Measurements from ENCODE around the gene KIF3B.
"Not testable (repeated sequence)": the region's sequence is repeated elsewhere in the genome, so short reads cannot be mapped to it uniquely, and the experiment has no call there.

The KIF3B gene

DNA sequence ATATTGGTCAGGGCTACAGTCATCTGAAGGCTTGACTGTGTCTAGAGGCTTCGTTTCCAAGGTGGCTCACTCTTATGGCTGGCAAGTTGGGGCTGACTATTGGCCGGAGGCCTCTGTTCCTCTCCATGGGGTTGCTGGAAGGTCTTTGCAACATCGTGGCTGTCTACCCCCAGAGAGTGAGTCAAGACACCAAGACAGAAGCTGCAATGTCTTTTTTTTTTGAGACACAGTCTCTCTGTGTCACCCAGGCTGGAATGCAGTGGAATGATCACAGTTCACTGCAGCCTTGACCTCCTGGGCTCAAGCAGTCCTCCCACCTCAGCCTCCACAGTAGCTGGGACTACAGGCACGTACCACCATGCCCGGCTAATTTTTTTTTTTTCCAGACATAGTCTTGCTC lies 29.4 kb upstream of the KIF3B start:
- no peak for DNase-seq (ENCODE audit: low spot score)

DNA sequence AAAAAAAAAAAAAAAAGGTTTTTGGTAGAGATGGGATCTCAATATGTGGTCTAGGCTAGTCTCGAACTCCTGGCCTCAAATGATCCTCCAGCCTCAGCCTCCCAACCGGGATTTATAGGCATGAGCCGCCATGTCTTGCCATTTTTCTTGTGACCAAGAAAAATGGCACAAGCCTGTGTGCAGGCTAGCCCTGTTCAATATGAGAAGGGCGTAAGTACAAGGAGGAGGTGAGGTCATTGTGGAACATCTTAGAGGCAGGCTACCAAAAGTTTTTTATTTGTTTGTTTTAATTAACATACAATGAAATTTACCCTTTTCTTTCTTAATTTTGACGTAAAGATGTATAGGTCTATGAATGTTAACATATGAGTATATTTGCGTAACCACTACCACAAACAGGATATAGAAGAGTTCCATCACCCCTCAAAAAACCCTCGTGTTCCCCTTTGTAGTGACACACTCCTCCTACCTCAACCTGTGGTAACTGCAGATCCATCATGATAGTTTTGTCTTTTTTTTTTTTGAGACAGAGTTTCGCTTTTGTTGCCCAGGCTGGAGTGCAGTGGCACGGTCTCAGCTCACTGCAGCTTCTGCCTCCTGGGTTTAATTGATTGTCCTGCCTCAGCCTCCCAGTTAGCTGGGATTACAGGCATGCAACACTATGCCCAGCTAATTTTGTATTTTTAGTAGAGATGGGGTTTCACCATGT lies 28.3 kb upstream of the KIF3B start:
- DNase-seq (ENCODE audit: low spot score) = peak; percentile 72

DNA sequence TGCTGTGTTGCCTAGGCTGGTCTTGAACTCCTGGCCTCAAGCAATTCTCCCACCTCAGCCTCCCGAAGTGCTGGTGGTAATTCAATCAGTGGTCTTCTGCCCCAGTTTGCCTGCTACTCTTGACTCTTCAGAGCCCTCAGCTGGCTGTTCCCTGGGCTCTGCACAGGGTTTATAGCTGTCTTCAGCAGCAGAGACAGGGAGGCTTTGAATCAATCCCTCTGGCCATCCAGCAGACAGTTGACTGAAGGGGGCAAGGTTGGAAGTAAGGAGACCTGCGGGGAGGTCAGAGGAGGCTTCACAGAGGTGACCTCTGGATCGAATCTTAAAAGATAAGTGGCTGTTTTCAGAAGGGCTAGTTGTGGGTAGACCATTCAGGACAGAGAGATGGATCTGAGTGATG lies 26.0 kb upstream of the KIF3B start:
- no peak for DNase-seq (ENCODE audit: low spot score)

DNA sequence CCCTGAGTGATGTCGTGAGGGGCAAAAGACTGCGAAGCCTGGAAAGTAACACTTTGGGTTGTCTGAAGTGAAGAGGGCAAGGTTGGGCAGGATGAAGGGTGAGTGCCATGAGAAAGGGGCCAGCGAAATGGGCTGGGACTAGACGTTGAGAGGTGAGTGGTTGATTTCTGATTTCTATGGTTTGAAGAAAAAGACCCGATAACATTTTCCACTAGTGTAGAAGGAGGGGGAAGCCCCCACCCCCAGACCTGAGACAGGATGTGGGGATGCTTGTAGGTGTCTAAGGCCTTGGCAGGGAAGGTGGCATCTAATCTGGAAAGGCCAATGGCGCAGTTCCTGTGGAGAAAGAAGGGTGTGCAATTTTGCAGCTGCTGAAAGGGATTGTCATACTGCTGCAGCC lies 25.3 kb upstream of the KIF3B start:
- peak; percentile 59 for DNase-seq (ENCODE audit: low spot score)

DNA sequence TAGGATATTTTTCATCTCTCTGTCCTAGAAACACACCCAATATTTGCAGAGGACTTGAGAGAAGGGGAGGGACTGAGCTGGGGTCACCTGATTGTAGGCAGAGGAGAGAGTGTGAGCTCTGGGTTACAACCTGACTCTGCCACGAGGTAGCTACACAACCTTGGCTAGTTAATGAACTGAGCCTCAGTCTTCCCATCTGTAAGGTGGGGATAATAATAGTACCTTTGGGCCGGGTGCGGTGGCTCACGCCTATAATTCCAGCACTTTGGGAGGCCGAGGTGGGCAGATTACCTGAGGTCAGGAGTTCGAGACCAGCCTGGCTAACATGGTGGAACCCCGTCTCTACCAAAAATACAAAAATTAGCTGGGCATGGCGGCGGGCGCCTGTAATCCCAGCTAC lies 16.5 kb upstream of the KIF3B start:
- DNase-seq (ENCODE audit: low spot score) = not testable (repeated sequence)

DNA sequence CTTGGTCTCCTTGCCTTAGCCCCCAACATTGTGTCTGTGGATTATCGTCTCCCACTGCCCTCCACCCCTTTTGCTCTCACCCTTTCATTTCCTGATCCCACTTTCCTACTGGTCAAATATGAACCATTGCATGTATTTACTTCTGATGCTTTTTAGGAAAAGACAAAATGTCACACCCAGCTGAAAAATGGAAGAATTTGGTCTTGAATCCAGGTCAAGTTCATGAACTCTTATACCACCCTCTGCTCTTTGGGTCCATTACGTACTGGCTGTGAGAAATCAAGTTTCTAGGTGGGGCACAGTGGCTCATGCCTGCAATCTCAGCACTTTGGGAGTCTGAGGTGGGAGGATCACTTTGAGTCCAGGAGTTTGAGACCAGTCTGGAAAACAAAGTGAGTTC lies 15.8 kb upstream of the KIF3B start:
- DNase-seq (ENCODE audit: low spot score) = no peak

DNA sequence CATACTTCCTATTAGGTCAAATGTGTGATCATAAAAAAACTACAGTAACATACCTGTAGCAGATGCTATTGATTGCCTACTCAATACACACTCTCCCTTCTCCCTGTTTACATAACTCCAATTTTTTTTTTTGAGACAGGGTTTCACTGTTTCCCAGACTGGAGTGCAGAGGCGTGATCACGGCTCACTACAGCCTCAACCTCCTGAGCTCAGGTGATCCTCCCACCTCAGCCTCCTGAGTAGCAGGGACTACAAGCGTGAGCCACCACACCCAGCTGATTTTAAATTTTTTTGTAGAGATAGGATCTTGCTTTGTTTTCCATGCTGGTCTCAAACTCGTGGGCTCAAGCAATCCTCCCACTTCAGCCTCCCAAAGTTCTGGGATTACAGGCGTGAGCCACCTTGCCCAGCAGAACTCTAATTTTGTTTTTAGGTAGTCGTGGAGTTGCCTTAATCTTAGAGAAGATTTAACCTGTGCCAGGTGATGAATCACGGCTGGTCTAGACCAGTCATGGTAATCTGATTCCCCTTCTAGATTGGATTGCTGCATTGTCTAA lies 14.0 kb upstream of the KIF3B start:
- DNase-seq (ENCODE audit: low spot score) = no peak

DNA sequence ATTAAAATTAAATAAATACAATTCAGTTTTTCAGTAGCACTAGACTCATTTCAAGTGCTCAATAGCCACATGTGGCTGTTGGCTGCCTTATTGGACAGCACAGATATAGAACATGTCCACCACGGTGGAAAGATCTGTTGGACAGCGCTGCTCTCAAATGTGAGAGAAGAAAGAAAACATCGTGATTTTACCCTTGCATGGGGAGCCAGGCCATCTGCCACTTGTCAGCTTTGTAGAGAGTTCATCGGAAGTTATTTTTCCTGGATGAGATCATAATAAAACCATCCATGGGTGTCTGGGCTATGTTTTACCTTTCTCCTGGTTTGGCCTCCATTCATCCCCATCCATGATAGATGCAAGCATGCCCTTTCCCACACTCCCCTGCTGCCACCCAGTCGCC lies 5.8 kb upstream of the KIF3B start:
- no peak for DNase-seq (ENCODE audit: low spot score)

DNA sequence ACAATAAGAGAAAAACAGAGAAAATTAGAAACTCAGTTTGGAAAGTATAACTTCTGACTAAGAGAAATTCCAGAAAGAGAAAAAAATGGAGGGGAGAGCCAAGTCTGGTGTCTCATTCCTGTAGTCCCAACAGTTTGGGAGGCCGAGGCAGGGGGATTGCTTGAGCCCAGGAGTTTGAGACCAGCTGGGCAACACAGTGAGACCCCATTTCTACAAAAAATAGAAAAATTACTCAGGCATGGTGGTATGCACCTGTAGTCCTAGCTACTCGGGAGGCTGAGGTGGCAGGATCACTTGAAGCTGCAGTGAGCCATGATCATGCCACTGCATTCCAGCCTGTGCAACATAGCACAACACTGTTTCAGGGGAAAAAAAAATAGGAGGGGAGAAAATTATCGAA lies 3.1 kb upstream of the KIF3B start:
- no peak for DNase-seq (ENCODE audit: low spot score)

DNA sequence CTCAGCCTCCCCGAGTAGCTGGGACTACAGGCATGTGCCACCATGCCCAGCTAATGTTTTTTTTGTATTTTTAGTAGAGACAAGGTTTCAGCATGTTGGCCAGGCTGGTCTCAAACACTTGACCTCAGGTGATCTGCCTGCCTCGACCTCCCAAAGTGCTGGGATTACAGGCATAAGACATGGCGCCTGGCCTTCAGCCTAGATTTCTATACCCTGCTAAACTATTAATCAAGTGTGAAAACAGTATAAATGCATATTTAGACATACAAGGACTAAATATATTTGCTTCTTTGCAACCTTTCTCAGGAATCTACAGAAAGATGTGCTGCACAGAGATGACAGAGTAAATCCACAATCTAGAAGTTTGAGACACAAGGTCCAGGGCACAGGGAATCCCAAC lies 2.3 kb upstream of the KIF3B start:
- DNase-seq (ENCODE audit: low spot score) = not testable (repeated sequence)

DNA sequence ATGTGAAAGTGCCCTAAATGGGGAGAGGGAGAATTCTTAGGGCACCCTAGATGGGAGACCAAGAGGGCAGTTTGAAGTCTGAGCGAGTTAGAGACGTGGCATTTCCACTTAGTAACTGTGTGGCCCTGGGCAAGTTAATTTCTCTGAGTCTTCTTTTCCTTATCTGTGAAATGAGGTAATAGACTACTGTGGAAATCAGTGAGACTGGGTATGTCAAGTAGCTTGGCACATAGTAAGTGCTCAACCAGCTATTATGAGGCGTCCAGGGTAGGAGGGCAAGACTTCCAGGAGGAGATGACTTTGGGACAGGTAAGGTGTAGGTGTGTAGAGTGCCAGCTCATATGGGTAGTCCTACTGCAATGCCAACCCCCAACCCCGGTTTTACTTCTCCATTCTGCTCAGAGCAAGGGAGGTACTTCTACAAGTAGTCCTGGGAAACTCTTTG lies 770 bp downstream of the KIF3B start:
- no peak for DNase-seq (ENCODE audit: low spot score)

DNA sequence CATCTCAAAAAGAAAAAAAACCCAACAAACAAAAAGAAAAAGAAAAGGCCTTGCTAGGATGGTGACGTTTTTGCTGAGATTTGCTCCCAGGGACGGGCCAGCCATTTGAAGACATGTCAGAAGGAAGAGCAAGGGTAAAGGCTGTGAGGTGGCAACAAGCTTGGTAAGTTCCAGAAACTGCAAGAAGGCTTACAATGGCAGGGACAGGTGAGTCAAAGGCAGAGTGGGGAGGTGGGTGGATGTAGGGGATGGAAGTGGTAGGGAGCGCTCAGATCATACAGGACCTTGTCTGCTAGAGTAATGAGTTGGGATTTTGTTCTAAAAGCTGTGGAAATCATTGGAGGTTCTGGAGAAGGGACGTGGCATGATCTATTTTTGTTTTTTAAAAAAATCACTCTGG lies 4.3 kb downstream of the KIF3B start:
- no peak for DNase-seq (ENCODE audit: low spot score)

DNA sequence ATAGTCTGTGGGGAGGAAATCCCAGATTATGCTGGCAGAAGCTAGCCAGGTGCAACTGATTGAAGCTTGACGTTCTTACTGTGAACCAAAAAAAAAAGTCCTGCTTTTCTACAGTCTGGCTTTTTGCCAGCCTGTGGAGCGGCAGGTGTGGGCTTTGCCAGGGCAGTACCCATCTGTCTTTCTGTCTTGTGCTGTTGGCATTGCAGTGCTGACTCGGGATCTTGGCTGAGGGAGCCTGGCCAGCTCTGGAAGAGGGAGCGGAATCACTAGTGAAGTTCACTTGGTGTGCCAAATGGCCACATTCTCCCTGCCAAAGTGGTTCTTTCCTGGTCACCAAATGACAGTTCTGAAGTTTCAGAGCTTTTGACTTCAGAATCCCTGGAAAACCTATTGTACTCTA lies 5.0 kb downstream of the KIF3B start:
- DNase-seq (ENCODE audit: low spot score) = no peak

DNA sequence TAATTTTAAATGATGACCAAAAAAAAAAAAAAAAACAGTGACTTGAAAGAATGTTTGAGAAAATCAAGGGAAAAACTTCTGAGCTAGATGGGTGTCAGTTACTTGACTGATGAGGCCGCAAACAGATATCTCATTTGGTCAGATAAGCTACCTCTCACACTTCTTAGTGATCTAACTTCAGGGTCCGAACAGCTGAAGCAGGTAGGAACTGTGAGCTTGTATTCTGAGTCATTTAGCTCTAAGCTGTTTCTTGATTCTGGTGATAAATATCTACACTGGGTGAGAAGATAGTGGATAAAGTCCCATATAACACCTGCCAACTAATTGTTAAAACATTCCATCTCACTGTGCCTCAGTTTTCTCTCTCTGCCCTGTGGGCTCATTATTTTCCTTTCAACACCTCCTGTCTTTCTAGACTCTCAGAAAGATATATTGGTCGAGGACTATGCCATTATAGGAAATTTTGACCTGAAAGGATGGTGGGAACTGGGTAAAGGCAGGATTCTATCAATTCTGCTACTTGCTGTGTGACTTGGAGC lies 7.7 kb downstream of the KIF3B start:
- peak; percentile 72 for DNase-seq (ENCODE audit: low spot score)

DNA sequence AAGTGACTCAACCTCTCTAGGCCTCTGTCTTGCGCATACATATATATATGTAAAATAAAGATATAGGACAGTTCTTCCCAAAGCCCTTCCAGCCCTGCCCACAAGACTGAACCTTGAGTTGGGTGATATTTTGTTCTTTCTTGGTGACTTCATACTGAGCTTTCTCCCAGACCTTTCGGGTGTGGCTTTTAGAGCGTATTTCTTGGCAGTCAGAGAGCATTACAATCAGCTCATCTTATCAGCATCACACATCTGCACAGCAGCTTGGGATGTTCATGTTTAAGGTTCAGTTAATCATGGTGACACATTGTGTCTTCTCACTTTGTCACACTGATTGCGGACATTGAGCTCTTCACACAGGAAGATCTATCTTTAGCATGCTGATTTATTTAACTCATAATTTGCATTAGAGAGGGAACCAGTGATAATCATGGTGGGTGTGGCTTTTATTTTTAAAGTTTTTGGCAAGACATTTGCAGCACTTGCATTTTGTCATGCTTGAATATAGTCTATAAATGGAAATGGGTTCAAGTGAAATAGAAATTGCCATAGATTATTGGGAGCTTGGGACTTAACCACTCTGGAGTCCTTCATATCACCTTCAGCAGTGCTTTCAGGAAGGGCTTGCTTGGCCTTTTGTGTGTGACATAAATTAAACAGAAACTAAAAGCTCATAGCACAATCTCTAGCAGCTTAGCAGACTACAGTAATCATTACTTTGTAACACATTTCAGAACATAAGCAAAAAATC lies 8.3 kb downstream of the KIF3B start:
- DNase-seq (ENCODE audit: low spot score) = peak; percentile 91

DNA sequence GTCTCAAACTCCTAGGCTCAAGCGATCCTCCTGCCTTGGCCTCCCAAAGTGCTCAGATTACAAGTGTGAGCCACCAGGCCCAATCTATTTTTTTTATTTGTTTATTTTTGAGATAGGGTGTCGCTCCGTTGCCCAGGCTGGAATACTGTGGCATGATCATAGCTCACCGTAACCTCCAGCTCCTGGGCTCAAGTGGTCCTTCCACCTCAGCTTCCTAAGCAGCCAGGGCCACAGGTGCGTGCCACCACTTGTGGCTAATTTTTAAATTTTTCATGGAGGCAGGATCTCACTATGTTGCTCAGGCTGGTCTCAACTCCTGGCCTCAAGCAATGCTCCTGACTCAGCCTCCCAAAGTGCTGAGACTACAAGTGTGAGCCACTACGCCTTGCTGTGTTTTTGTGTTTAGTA lies 9.8 kb downstream of the KIF3B start:
- no peak for DNase-seq (ENCODE audit: low spot score)

DNA sequence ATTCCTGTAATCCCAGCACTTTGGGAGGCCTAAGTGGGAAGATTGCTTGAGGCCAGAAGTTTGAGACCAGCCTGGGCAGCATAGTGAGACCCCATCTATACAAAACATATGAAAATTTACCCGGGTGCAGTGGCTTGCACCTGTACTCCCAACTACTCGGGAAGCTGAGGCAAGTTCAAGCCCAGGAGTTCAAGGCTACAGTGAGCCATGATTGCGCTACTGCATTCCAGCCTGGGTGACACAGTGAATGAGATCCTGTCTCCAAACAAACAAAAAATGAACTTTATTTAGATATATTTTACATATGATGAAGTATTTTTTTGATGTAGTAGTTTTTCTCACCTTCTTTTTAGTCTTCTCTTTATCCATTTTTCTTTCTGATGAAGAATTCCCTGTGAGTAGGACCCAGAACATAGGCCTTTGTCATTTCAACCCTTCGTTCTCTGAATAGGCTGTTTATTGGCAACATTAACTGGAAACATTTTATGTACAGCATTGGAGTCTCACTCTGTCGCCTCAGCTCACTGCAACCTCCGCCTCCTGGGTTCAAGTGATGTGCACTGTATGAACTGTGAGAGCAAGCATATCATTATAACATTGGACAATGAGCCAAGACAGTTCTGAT lies 10.9 kb downstream of the KIF3B start:
- DNase-seq (ENCODE audit: low spot score) = no peak

DNA sequence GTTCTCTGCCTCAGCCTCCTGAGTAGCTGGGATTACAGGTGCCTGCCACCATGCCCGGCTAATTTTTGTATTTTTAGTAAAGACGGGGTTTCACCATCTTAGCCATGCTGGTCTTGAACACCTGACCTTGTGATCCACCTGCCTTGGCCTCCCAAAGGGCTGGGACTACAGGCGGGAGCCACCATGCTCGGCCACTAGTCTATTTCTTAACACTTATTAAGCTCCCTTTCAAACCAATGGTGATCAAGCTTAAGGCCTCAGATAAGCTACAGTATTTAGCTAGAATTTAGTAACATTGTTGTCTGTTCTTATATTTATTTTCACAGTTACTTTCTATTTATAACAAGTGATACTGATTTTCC lies 11.8 kb downstream of the KIF3B start:
- DNase-seq (ENCODE audit: low spot score) = not testable (repeated sequence)

DNA sequence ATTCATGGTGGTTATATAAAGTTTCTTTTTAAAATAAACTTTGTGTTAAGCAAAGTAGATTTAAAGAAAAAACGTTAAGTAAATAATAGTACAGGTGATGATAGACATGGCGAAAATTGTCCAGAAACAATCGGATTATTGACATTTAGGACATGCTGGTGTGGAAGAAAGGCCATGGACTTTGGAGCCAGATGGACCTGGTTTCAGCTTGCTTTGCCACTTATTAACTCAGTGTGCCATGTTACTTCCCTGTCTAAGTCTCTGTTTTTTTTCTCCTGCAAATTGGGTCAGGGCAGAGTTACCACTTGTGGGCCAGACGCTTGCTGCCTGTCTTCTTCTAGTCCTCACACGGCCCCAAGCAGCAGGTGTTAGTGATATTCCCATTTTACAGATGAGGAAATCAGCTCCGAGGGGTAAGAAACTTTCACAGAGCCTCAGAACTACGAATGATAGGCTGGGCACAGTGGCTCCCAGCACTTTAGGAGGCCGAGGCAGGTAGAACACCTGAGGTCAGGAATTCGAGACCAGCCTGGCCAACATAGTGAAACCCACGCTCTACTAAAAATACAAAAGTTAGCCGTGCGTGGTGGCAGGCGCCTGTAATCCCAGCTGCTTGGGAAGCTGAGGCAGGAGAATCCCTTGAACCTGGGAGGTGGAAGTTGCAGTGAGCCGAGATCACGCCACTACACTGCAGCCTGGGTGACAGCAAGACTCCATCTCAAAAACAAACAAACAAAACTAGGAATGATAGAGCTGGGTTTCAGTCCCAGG lies 12.4 kb downstream of the KIF3B start:
- no peak for DNase-seq (ENCODE audit: low spot score)

DNA sequence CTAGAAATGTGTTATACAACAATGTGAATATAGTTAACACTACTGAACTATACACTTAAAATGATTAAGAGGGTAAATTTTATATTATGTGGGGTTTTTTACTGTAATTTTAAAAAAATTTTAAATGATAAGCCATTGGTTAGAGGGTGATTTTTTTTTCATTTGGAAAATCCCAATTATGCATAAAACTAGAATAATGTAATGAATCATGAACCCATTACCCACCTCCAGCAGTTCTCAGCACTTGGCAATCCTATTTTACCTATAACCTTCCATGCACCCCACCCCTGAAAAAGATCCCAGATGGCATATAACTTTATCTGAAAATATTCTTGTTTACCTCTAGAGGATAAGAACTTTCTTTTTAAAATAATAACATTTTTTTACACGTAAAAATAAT lies 13.7 kb downstream of the KIF3B start:
- no peak for DNase-seq (ENCODE audit: low spot score)

DNA sequence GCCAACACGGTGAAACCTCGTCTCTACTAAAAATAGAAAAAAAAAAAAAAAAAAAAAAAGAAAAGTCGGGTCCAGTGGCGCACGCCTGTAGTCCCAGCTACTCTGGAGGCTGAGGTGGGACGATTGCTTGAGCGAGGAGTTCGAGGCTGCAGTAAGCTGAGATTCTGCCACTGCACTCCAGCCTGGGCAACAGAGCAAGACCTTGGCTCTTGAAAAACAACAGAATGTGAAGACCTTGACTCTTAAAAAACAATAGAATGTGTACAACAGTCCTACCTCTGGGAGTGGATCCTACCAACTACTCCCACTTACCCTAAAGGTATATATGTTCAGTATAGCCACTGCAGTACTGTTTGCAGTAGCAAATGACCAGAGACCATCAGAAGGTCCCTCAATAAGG lies 15.1 kb downstream of the KIF3B start:
- no peak for DNase-seq (ENCODE audit: low spot score)

DNA sequence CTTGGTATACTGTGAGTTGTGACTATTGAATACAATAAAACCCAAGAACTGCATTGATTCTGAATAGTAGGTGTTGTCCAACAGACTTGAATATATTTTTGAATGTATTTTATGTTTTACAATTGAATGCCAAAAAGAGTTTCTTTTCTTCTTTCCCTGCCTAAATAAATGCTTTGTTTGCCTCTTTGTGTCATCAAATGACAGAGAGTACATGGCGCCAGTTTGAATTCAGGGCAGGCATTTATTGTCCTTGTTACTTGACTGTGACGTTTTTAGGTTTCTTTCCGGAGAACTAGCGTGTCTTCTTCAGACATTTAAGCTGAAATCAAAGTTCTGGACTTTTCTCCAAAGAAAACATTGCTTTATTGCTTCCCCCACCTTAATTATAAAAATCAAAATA lies 16.6 kb downstream of the KIF3B start:
- DNase-seq (ENCODE audit: low spot score) = no peak
